Right kidney (tissue), 1 donor: ENCODE results near the gene PGAM5.

ENCODE experiments used
- DNase-seq: peaks from one replicate; pipeline ENCODE4 v3.0.0-alpha.2; 2016

PGAM5 gene

GRCh38 chr12:132719954-132720324 is 9.3 kb downstream of the PGAM5 start:
- no peak for DNase-seq

GRCh38 chr12:132720606-132721345 is 10.1 kb downstream of the PGAM5 start:
- no peak for DNase-seq

GRCh38 chr12:132723015-132723763 is 12.5 kb downstream of the PGAM5 start:
- no peak for DNase-seq

- no peak for DNase-seq
Measured at GRCh38 chr12:132723764-132724140, 13.1 kb downstream of the PGAM5 start.

GRCh38 chr12:132724506-132725241 is 14.0 kb downstream of the PGAM5 start:
- DNase-seq = no peak

- DNase-seq = no peak
Measured at GRCh38 chr12:132726386-132726785, 15.7 kb downstream of the PGAM5 start.

GRCh38 chr12:132727091-132727794 is 16.6 kb downstream of the PGAM5 start:
- DNase-seq = no peak

- no peak for DNase-seq
Measured at GRCh38 chr12:132728502-132728901, 17.9 kb downstream of the PGAM5 start.

- DNase-seq = no peak
Measured at GRCh38 chr12:132729541-132730320, 19.1 kb downstream of the PGAM5 start.

- no peak for DNase-seq
Measured at GRCh38 chr12:132730353-132730752, 19.7 kb downstream of the PGAM5 start.

- no peak for DNase-seq
Measured at GRCh38 chr12:132731574-132731973, 20.9 kb downstream of the PGAM5 start.

- DNase-seq = no peak
Measured at GRCh38 chr12:132734206-132734605, 23.6 kb downstream of the PGAM5 start.

GRCh38 chr12:132735496-132735895 is 24.9 kb downstream of the PGAM5 start:
- no peak for DNase-seq

GRCh38 chr12:132736378-132736777 is 25.7 kb downstream of the PGAM5 start:
- no peak for DNase-seq

- DNase-seq = no peak
Measured at GRCh38 chr12:132736913-132737312, 26.3 kb downstream of the PGAM5 start.

GRCh38 chr12:132739600-132740312 is 29.1 kb downstream of the PGAM5 start:
- no peak for DNase-seq

GRCh38 chr12:132740313-132740646 is 29.6 kb downstream of the PGAM5 start:
- no peak for DNase-seq

GRCh38 chr12:132740652-132741051 is 30.0 kb downstream of the PGAM5 start:
- DNase-seq = no peak

GRCh38 chr12:132741620-132742019 is 31.0 kb downstream of the PGAM5 start:
- DNase-seq = no peak

GRCh38 chr12:132743831-132744230 is 33.2 kb downstream of the PGAM5 start:
- no peak for DNase-seq

- DNase-seq = no peak
Measured at GRCh38 chr12:132746613-132747012, 36.0 kb downstream of the PGAM5 start.
